ENCODE results near the gene STRN4. TPM values are rescaled to one million over a fixed set of nuclear protein-coding genes. Genes with fewer than 3 reads are reported as not detected.

The STRN4 gene
- polyA plus RNA-seq, 3 donors: 37.5 to 239 (median 48.0) TPM

- H3K27ac Mint-ChIP-seq: peak overlapping the region in 1 of 7 donors; percentile 35
- H3K4me1 Mint-ChIP-seq: peaks cover 29% of the 10 kb centered on the region
- Histone ChIP-seq H3K9me3 (replicated peaks in 1 of 2; ENCODE audit: control insufficient read depth in 1 of 2, insufficient read depth in 1 of 2, low read length in 2 of 2) (no peaks in the 10 kb centered on the region), H3K4me3 (replicated peaks in 1 of 3; ENCODE audit: low read depth in 2 of 3, low read length in 3 of 3) (no peak overlapping the region), H3K27ac (ENCODE audit: low read depth in 1 of 2, low read length in 2 of 2) (no peak overlapping the region), H3K27me3 (ENCODE audit: control insufficient read depth in 2 of 2, insufficient read depth in 2 of 2, low read length in 2 of 2) (no peaks in the 10 kb centered on the region), H3K4me1 (ENCODE audit: control insufficient read depth in 1 of 2, insufficient read depth in 2 of 2, low read length in 2 of 2) (peaks cover 17 to 24% of the 10 kb centered on the region in 2 donors), H3K79me2 (ENCODE audit: insufficient read depth, low read length) (peaks cover 20% of the 10 kb centered on the region), H3K4me2 (replicated peaks; ENCODE audit: extremely low read depth, low read length, poor library complexity, severe bottlenecking) (no peak overlapping the region), H2AFZ (ENCODE audit: insufficient read depth, low read depth, low read length, poor library complexity, severe bottlenecking) (no peak overlapping the region), H3K36me3 (replicated peaks in 1 of 2; ENCODE audit: control insufficient read depth in 1 of 2, insufficient read depth in 2 of 2, low read length in 2 of 2) (peaks cover 98 to 99% of the 10 kb centered on the region in 2 donors), H3K9ac (ENCODE audit: insufficient read depth, low read length, poor library complexity, severe bottlenecking) (no peak overlapping the region), H4K20me1 (ENCODE audit: insufficient read depth, low read length) (peaks cover 100% of the 10 kb centered on the region)
- no peak for TF ChIP-seq CTCF (IDR thresholded peaks at IDR 0.05)
- peaks cover 81 to 96% of the 10 kb centered on the region in 2 donors for H3K36me3 Mint-ChIP-seq
- DNase-seq: no peak
- no peaks in the 10 kb centered on the region for H3K9me3 Mint-ChIP-seq
- H3K27me3 Mint-ChIP-seq (ENCODE audit: low read depth in 3 of 3): peaks cover 2 to 4% (median 2%) of the 10 kb centered on the region in 3 donors
- intact Hi-C loops (cut with micrococcal nuclease): no loop called here
- WGBS (ENCODE audit: insufficient coverage): 97% methylated on average over 19 of the region's 20 CpGs
- H3K4me3 Mint-ChIP-seq: no peak overlapping the region
Measured at GRCh38 chr19:46724468-46724867, 21.8 kb downstream of the STRN4 start.

GRCh38 chr19:46723471-46723870 lies 22.8 kb downstream of the STRN4 start:
- no peaks in the 10 kb centered on the region for H3K9me3 Mint-ChIP-seq
- 99% methylated on average over 6 of the region's 6 CpGs for WGBS (ENCODE audit: insufficient coverage)
- H3K27ac Mint-ChIP-seq: no peak overlapping the region
- no peak for TF ChIP-seq CTCF (IDR thresholded peaks at IDR 0.05)
- no peak for DNase-seq
- Histone ChIP-seq H3K9me3 (replicated peaks in 1 of 2; ENCODE audit: control insufficient read depth in 1 of 2, insufficient read depth in 1 of 2, low read length in 2 of 2) (no peaks in the 10 kb centered on the region), H4K20me1 (ENCODE audit: insufficient read depth, low read length) (peaks cover 100% of the 10 kb centered on the region), H3K9ac (ENCODE audit: insufficient read depth, low read length, poor library complexity, severe bottlenecking) (no peak overlapping the region), H3K4me1 (ENCODE audit: control insufficient read depth in 1 of 2, insufficient read depth in 2 of 2, low read length in 2 of 2) (peaks cover 19 to 24% of the 10 kb centered on the region in 2 donors), H3K36me3 (replicated peaks in 1 of 2; ENCODE audit: control insufficient read depth in 1 of 2, insufficient read depth in 2 of 2, low read length in 2 of 2) (peaks cover 88 to 89% of the 10 kb centered on the region in 2 donors), H3K79me2 (ENCODE audit: insufficient read depth, low read length) (peaks cover 10% of the 10 kb centered on the region), H3K27ac (ENCODE audit: low read depth in 1 of 2, low read length in 2 of 2) (no peak overlapping the region), H3K4me2 (replicated peaks; ENCODE audit: extremely low read depth, low read length, poor library complexity, severe bottlenecking) (no peak overlapping the region), H3K4me3 (replicated peaks in 1 of 3; ENCODE audit: low read depth in 2 of 3, low read length in 3 of 3) (no peak overlapping the region), H3K27me3 (ENCODE audit: control insufficient read depth in 2 of 2, insufficient read depth in 2 of 2, low read length in 2 of 2) (no peaks in the 10 kb centered on the region), H2AFZ (ENCODE audit: insufficient read depth, low read depth, low read length, poor library complexity, severe bottlenecking) (no peak overlapping the region)
- H3K36me3 Mint-ChIP-seq: peaks cover 72 to 91% of the 10 kb centered on the region in 2 donors
- intact Hi-C loops (cut with micrococcal nuclease): no loop called here
- H3K4me1 Mint-ChIP-seq: peaks cover 29% of the 10 kb centered on the region
- no peak overlapping the region for H3K4me3 Mint-ChIP-seq
- H3K27me3 Mint-ChIP-seq (ENCODE audit: low read depth in 3 of 3): peaks cover 2 to 4% (median 2%) of the 10 kb centered on the region in 3 donors

All from CD14-positive monocyte (primary cell).